Colonic mucosa (tissue), 4 donors: ENCODE results near the gene NOS1AP. TPM values are rescaled to one million over a fixed set of nuclear protein-coding genes. Genes with fewer than 3 reads are reported as not detected.
"Not testable (repeated sequence)": the region's sequence is repeated elsewhere in the genome, so short reads cannot be mapped to it uniquely, and the experiment has no call there.

Experiments
- DNase-seq: peaks from one replicate; pipeline ENCODE4 v3.0.0-alpha.2; 2020
- H3K27ac ChIP-seq: fragments of 200-600 bp; one replicate; pipeline ENCODE4 v1.8.0; 2021
- H3K27me3 ChIP-seq: fragments of 200-600 bp; one replicate; pipeline ENCODE4 v1.8.0; 2021
- H3K36me3 ChIP-seq: fragments of 200-600 bp; one replicate; pipeline ENCODE4 v1.8.0; 2021
- H3K4me1 ChIP-seq: fragments of 200-600 bp; one replicate; pipeline ENCODE4 v1.8.0; 2021; ENCODE audit warnings: mild to moderate bottlenecking
- H3K4me3 ChIP-seq: fragments of 200-600 bp; one replicate; pipeline ENCODE4 v1.8.0; 2021
- H3K9ac ChIP-seq, 2 donors: one replicate each; pipeline ENCODE4 v1.7.0; 2013; ENCODE audit warnings: control low read depth in 2 of 2, low read depth in 2 of 2, low read length in 2 of 2
- H3K9me3 ChIP-seq: fragments of 200-600 bp; one replicate; pipeline ENCODE4 v1.8.0; 2021
- intact Hi-C: fragments of 100-400 bp; cut with DNase I; formaldehyde crosslinking; loops from one replicate; pipeline ENCODE4 v1.14.1; 2022
- total RNA-seq, 2 donors: library from RNA; stranded (reverse); fragmentation: NEBNext Ultra II Directional in 1 of 2; extraction: Animal tissue kit (Norgen Biotek cat#: 25700) in 1 of 2; gene quantifications; one replicate each; pipeline ENCODE4 v1.2.1, GENCODE V29; 2021
- TF ChIP-seq, protein P1 (sequence below): fragments of 200-600 bp; IDR thresholded peaks from one replicate; pipeline ENCODE4 v1.8.0; 2022; ENCODE audit warnings: antibody characterized with exemption, mild to moderate bottlenecking
- donor health status: healthy.
- donor health status: DM: no; HTN: no; CAD: no.
- donor health status: DM: no; HTN: no; CAD: no.

The NOS1AP gene
- total RNA-seq, 2 donors from 2014 or later = 9.0 to 14.4 TPM

DNA sequence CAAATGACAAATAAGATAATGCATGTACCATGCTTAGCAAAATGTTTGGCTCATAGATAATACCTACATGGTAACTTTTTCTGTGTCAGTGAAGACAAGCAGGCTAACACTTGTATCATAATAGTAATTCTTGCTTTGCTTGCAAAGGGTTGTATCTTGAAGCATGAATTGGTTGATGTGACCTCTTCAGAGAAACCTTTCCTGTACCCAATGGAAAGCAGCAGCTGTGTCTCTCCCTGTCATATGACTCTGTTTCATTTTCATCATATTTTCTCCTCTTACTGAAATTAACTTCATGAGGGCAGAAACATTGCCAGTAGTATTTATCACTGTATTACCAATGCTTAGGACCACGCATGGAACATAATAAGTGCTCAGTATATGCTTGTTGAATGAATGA is 338.0 kb downstream of the NOS1AP start:
- Histone ChIP-seq H3K9ac (no peak overlapping the region), H3K27ac (no peak overlapping the region), H3K4me3 (no peak overlapping the region), H3K9me3 (no peaks in the 10 kb centered on the region), H3K4me1 (no peaks in the 10 kb centered on the region), H3K36me3 (no peaks in the 10 kb centered on the region), H3K27me3 (no peaks in the 10 kb centered on the region)
- no peak for DNase-seq
- TF ChIP-seq, protein P1, sequence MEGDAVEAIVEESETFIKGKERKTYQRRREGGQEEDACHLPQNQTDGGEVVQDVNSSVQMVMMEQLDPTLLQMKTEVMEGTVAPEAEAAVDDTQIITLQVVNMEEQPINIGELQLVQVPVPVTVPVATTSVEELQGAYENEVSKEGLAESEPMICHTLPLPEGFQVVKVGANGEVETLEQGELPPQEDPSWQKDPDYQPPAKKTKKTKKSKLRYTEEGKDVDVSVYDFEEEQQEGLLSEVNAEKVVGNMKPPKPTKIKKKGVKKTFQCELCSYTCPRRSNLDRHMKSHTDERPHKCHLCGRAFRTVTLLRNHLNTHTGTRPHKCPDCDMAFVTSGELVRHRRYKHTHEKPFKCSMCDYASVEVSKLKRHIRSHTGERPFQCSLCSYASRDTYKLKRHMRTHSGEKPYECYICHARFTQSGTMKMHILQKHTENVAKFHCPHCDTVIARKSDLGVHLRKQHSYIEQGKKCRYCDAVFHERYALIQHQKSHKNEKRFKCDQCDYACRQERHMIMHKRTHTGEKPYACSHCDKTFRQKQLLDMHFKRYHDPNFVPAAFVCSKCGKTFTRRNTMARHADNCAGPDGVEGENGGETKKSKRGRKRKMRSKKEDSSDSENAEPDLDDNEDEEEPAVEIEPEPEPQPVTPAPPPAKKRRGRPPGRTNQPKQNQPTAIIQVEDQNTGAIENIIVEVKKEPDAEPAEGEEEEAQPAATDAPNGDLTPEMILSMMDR = no peak
- intact Hi-C loops = no loop called here

DNA sequence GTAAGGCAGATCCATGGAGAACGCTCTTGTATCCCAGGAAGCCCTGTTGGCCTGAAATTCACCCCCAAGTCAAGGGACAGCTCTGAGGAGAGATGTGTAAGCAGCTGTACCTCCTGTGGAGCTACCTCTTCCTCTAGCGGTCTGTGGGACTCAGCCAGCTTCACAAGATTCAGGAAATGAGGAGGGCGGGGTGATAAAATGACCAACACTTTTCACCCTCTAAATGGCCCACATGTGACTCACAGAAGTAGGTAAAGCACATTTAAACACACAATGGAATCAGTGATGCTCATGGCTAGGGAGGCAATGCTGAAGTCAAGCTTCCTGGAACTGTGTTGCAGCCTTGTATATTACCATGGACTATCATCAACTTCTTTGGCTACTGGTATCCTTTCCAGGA is 342.5 kb downstream of the NOS1AP start, which contains the start of gene SH2D1B:
Gene SH2D1B, minus strand, starts transcription at position 135 of the 400 bp plus-strand sequence. Its CDS starts 120 bp downstream, at position 15.
- Histone ChIP-seq H3K9me3 (no peaks in the 10 kb centered on the region), H3K4me3 (no peak within 1 kb of the TSS), H3K4me1 (no peaks in the 10 kb centered on the region), H3K36me3 (no peaks in the 10 kb centered on the region), H3K9ac (no peak within 1 kb of the TSS), H3K27ac (no peak within 1 kb of the TSS), H3K27me3 (no peaks in the 10 kb centered on the region)
- TF ChIP-seq, protein P1 = no peak
- no peak for DNase-seq
- intact Hi-C loops = no loop called here

DNA sequence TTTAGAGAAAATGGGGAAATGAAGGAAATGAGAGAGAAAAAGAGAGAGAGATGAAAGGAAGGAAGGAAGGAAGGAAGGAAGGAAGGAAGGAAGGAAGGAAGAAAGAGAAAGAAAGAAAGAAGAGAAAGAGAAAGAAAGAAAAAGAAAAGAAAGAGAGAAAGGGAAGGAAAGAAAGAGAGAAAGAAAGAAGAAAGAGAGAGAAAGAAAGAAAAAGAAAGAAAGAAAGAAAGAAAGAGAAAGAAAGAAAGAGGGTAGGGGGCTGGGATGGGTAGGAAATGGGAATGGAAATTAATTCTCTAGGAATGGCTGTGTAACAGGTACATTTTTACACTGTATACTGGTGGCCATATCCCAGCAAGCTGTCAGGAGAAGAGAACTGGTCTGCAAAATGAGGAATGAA is 346.7 kb downstream of the NOS1AP start:
- intact Hi-C loops = no loop called here
- Histone ChIP-seq H3K27ac (no peak overlapping the region), H3K4me1 (no peaks in the 10 kb centered on the region), H3K4me3 (no peak overlapping the region), H3K27me3 (no peaks in the 10 kb centered on the region), H3K36me3 (no peaks in the 10 kb centered on the region), H3K9ac (no peak overlapping the region), H3K9me3 (no peaks in the 10 kb centered on the region)
- TF ChIP-seq, protein P1 = no peak
- DNase-seq = no peak

DNA sequence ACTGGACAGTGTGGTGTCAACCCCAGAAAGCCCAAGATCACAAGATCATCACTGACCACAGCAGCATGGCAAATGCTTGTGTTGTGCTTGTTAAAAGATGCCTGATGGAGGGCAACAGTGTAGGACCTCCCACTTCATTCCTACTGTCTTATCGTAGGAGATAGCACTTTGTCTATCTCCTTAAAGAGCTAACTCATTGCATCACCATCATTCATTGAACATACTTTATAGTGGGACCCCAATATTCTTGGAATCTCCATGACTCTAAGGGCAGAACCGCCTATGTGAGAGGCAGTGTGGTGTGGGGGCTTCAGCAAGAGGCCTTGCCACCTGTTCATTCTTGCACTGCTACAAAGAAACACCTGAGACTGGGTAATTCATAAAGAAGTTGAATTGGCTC is 347.4 kb downstream of the NOS1AP start:
- TF ChIP-seq, protein P1 = no peak
- H3K4me3 ChIP-seq = no peak overlapping the region
- no peak overlapping the region for H3K9ac ChIP-seq
- no peaks in the 10 kb centered on the region for H3K4me1 ChIP-seq
- no peaks in the 10 kb centered on the region for H3K9me3 ChIP-seq
- no peak overlapping the region for H3K27ac ChIP-seq
- no peaks in the 10 kb centered on the region for H3K36me3 ChIP-seq
- H3K27me3 ChIP-seq = no peaks in the 10 kb centered on the region
- no peak for DNase-seq
- intact Hi-C loops = no loop called here

DNA sequence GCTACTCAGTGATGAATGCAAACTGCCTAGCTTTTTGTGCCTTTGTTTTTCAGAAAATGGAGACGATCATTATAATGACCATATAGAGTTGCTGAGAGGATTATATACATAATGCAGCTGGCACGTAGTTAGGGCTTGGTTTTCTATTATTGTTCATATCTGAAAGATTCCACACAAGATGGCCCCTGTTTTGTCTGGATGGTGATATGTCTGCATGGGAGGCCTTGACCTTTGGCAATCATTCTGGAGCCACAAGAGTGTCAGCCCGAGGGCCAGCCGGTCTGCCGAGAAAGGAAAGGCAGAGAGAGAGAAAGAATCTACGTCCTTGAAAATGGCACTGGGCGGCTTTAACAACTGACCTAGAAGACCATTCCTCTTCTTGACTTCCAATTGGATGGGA is 348.2 kb downstream of the NOS1AP start:
- no peaks in the 10 kb centered on the region for H3K27me3 ChIP-seq
- DNase-seq = no peak
- intact Hi-C loops = no loop called here
- H3K4me1 ChIP-seq = no peaks in the 10 kb centered on the region
- TF ChIP-seq, protein P1 = no peak
- no peaks in the 10 kb centered on the region for H3K9me3 ChIP-seq
- no peak overlapping the region for H3K4me3 ChIP-seq
- H3K27ac ChIP-seq = no peak overlapping the region
- H3K9ac ChIP-seq = no peak overlapping the region
- no peaks in the 10 kb centered on the region for H3K36me3 ChIP-seq

DNA sequence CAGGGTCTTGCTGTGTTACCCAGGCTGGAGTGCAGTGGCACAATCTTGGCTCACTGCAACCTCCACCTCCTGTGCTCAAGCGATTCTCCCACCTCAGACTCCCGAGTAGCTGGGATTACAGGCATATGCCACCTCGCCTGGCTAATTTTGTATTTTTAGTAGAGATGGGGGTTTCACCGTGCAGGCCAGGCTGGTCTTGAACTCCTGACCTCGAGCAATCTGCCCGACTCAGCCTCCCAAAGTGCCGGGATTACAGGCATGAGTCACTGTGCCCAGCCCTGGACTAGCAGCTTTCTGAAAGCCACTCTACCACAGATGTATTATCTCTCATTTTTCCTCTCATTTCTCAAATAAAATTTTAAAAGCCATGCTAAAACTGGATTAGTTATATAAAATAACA is 349.1 kb downstream of the NOS1AP start:
- H3K4me1 ChIP-seq, H3K27me3 ChIP-seq, H3K9ac ChIP-seq, intact Hi-C loops, H3K9me3 ChIP-seq, H3K36me3 ChIP-seq, H3K4me3 ChIP-seq: not testable (repeated sequence)
- H3K27ac ChIP-seq = peak overlapping the region; percentile 80
- peak; percentile 42 for DNase-seq

DNA sequence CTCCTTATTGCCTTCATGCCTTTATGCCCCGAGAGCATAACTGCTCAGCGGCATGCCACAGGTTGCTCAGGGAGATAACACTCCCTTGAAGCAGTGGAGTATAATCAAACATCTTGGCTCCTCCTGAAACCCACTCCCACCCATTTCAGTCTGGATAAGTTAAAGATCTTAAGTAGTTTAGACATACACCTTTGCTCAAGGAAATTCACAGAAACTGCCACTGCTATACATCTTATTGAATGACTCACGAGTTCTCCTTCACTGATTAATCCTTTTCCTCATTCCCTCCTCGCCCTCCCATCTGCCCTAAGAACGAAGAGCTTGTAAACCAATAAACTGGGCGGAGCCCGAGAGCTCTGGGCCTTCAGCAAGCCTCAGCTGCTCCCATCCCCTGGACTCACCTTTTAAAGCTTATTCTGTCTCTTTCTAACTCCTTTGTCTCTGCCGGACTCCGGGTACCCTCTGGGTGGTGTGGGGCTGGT is 350.0 kb downstream of the NOS1AP start:
- H3K9me3 ChIP-seq, H3K4me1 ChIP-seq, H3K4me3 ChIP-seq, H3K27me3 ChIP-seq, H3K36me3 ChIP-seq, intact Hi-C loops: not testable (repeated sequence)
- peak overlapping the region; percentile 80 for H3K27ac ChIP-seq
- H3K9ac ChIP-seq = peak overlapping the region in 1 of 2 donors; percentile 40
- peak; percentile 83 for DNase-seq
